NCI-H510A (cell line): ENCODE results near the gene POLR1D.

Experiments
- DNase-seq: peaks from one replicate; lab custom pipeline; 2025; lab: John Stamatoyannopoulos, UW

POLR1D gene

DNA sequence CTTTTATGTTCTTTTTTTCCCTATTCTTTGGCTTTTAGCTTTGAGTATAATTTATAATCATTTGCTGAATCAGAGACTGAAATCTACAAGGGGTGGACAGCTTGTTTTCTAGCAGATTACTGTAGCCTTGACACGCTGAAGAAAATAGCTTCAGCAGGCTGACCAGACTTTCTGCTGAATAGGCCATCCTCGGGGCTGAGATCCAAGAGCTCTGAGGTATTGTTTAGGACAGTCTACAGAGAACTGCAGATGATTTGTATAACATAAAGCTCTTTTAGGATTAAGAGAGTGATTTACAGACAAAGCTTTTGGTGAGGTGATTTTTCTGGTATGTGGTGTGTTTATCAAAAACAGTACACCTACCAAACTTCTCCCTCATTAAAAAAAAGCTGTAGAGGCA, 16.8 kb downstream of the POLR1D start:
- DNase-seq = no peak

GRCh38 chr13:27639186-27639585, 17.5 kb downstream of the POLR1D start:
- DNase-seq = no peak

- DNase-seq = no peak
These were observed 20.2 kb downstream of the POLR1D start for GRCh38 chr13:27641711-27642502.

DNA sequence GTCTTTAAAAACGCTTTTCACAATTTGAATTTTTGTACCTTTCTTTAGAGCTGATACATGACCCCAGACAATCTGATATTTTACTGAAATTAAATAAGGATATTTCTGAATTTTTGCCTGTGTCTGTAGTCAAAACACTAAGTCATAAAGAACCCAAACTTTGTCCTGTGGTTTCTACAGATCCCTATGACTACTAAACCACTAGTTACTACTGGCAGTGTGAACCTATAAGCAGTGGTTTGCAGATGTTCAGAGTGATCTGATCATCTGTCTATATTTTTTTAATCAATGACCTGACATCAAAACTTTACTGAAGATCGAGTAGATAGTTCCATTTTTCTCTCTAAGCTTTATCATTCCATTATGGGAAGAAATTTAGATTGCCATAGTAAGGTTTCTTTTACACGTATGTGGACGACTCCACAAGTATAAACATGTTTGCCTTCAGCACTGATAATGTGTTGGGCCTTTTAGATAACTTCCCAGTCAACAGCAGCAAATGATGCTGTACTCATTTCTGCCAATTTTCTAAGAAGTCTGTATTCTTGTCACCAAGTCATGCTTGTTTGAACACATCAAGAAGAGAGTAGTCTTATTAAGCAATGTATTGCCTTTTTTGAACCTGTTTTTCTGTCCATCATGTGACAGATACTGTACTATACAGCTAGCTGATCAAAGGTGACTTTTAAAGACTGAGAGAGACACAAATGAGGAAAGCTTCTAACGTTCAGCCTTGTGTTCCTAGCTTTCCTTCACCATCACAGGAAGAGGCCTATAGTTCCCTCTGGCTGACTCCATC, 21.8 kb downstream of the POLR1D start:
- DNase-seq = no peak

GRCh38 chr13:27644302-27644701, 22.6 kb downstream of the POLR1D start:
- DNase-seq = no peak

DNA sequence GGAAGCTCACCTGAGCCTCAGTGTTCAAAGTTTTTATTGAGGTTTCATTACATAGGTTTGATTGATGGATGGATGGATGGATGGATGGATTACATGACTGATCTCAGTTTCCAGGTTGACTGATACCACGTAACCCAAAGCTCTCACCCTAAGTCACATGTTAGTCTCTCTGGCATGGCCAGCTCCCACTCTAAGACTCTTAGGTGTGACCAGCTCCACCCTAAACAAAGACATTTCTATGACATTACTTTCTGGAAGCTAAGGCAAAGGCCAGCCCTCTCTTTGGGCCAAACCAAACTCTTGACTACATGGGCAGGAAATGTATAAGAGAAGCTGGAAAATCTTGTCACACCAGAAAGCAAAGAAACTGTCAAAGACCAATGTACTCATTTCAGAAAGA, 28.6 kb downstream of the POLR1D start:
- no peak for DNase-seq

GRCh38 chr13:27654059-27654458, 32.4 kb downstream of the POLR1D start:
- DNase-seq = no peak

DNA sequence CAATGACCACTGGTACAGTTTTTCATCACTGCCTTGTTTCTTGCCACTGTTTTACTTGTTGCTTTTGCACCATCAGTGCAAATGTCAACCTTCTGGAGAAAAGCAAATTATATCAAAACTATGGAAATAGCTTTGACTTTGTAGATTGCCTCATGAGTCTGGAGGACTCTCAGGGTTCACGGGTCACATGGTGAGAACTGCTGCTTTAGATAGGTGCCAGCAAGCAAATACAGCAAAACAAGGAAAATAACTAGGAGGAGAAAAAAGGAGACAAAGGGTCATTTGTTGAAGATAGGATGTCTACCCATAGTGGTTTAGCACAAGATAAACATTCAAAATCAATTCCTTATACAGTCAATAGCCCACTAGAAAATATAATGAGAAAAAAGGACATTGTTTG, 33.1 kb downstream of the POLR1D start:
- DNase-seq = no peak

- DNase-seq = no peak
These were observed 36.0 kb downstream of the POLR1D start for GRCh38 chr13:27657724-27658123.

- DNase-seq = no peak
These were observed 36.9 kb downstream of the POLR1D start for GRCh38 chr13:27658546-27658945.

- DNase-seq = no peak
These were observed 37.6 kb downstream of the POLR1D start for GRCh38 chr13:27659145-27659865.

- DNase-seq = no peak
These were observed 38.8 kb downstream of the POLR1D start for GRCh38 chr13:27660511-27660910.

DNA sequence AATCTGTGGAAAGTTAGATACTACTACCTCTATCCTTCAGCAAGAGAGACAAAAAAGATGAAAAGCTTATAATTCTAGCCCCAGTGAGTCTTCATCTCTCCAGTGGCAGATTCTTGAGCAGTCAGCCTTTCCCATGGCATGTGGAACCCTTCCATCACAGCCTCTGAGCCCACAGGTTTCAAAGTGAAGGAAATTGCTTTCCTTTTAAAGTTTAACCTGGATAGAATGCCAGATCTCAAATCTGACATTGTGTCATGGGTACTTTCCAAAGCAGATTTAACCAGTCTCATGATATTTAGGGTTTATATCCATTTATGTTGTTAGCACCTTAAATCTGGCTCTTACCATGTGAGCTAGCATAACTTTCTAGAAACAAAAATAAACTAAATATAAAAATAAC, 39.3 kb downstream of the POLR1D start:
- DNase-seq = no peak

DNA sequence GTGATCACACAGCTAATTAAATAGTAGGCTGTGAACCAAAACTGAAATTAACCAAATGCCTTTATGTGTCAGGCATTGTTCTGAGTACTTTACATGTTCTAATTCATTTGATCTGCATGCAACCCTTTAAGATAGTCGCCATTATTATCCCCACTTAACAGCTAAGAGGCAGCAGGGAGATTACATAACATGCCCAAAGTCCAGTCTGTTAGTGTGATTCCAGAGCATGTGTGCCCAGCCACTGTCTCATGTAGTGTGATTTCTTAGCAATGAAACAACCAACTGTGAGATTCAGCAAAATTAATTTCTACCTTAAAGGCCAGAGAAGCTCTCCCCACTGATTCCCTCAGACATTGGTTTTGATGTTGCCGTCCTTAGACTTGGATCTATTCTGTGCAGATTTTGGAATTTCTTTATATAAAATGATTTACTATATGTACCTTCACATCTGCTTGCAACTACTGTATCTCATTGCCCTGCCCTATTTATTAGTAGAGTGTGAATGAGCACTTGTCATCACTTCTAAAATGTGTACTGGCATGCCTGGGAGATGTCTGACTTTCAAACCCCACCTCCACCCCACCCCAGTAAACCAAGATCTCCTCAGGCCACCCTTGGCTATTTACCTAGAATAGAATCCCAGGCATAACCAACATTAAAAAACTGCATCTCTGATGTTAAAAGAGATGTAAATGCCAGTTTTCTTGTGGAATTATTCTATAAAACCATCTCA, 41.2 kb downstream of the POLR1D start:
- DNase-seq = no peak

DNA sequence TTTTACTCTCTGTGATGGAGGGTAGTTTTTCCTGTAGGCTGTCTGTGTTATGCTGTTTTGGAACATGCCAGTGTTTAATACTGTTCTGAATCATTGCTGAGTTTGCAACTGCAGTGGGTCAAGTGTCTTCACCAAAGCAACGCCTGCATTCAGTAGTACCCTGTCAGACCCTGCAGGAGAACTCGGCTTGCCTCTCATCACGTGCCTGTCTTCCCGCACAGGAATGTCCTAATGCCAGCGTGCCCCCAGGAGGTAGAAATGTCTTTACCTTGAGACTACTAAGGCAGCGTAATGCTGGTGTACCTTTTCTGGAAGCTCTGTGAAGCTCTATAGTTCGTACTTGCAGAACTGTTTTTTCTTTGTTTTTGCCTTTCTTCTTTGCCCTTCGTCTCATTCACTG, 42.3 kb downstream of the POLR1D start:
- DNase-seq = no peak

DNA sequence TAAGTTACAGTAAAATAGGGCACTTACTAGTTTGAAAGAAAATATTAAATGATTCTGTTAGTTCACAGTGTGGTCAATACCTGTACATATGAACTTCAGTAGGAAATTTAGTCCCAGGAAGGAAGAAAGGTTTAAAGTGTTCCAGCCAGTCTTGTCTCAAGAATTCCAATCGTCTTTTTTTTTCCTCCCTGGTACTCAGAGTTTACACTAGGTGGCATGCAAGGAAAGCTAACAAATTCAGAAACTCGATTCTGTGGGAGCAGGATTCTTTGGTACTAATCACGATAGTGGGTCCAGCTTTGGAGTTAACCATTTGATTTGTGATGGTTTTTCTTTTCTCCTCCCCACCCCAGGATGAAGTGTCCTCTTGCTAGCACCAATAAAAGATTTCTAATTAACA, 43.6 kb downstream of the POLR1D start:
- DNase-seq = no peak

- no peak for DNase-seq
These were observed 44.1 kb downstream of the POLR1D start for GRCh38 chr13:27665761-27666160.

- no peak for DNase-seq
These were observed 45.3 kb downstream of the POLR1D start for GRCh38 chr13:27666951-27667350.

GRCh38 chr13:27667946-27668345, 46.3 kb downstream of the POLR1D start:
- DNase-seq = no peak

DNA sequence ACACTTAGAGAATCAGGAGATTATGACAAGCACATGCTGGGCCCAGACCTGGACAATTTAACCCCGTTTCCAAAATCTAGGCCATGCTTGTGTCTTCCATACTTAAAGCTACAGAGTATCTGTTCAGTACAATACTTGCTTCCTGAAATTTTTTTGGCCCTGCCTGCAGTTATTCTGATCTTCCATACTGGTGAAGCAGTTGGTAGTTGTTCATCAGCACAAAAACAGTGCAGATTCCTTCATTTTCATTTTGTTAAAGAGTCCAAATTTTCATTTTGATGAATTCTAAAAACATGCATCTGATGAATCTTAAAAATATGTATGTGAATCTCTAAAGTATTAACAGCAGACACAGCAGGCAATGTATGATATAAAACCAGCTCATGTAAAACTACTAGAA, 49.2 kb downstream of the POLR1D start:
- DNase-seq = no peak

- no peak for DNase-seq
These were observed 50.3 kb downstream of the POLR1D start for GRCh38 chr13:27672025-27672424.
